ENCODE results near the gene HERC4. TPM values are rescaled to one million over a fixed set of nuclear protein-coding genes. Genes with fewer than 3 reads are reported as not detected.

HERC4 gene
- total RNA-seq, 1 experiment from 2014 or later, result 36.5 TPM

DNA sequence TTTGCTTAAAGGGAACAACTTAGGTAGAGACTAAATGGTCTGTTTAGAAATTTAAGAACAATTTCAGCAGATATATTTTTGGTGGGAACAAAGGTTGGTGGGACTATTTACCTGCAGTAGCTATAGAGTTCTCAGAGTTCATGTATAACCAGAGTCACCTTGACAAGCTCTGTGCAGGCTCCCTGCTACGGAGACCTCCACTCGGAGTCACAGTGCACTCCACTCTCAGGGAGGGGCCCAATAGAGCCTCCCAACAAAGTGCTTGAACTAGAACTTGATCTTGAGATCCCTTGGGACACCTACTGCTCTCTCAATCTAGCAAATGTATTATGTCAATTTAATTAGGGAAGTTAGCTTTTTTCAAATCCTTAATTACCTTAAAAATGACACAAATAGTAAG lies 36.5 kb upstream of the HERC4 start:
- H3K79me2 ChIP-seq (ENCODE audit: insufficient read depth, low read length), result no peaks in the 10 kb centered on the region
- ChIA-PET POLR2A (no interaction called here), CTCF (interaction anchor here (0.7 kb wide), 1 partner anchor 10 kb away, joined by 3 read pairs; no protein-coding TSS in a partner anchor), RAD21 (ENCODE audit: low non-redundant PET in 1 of 2, low total read pairs in 2 of 2, uncharacterized antibody in 2 of 2, unreplicated experiment in 2 of 2) (no interaction called here)
- no peaks in the 10 kb centered on the region for H3K36me3 ChIP-seq (ENCODE audit: control insufficient read depth in 1 of 2, insufficient read depth in 2 of 2, low read length in 2 of 2)
- BruUV-seq (replicated peaks), result no TSS peak
- DNase-seq (ENCODE audit: low read depth, low spot score), result no peak
- no peaks in the 10 kb centered on the region for H4K20me1 ChIP-seq (ENCODE audit: insufficient read depth)
- no peak overlapping the region for H3K4me3 ChIP-seq (replicated peaks in 1 of 2; ENCODE audit: low read depth in 1 of 2, low read length in 2 of 2)
- H3K9ac ChIP-seq (ENCODE audit: low read length), result no peak overlapping the region
- H3K4me2 ChIP-seq (ENCODE audit: low read length), result no peak overlapping the region
- H3K27me3 ChIP-seq (ENCODE audit: insufficient read depth, low read length), result no peaks in the 10 kb centered on the region
- H3K9me2 ChIP-seq (ENCODE audit: insufficient read depth), result no peaks in the 10 kb centered on the region
- no peak overlapping the region for H2AFZ ChIP-seq (ENCODE audit: low read depth, low read length, poor library complexity, severe bottlenecking)
- intact Hi-C loops (cut with micrococcal nuclease), result no loop called here
- no peak overlapping the region for H3K27ac ChIP-seq (ENCODE audit: low read depth, low read length)
- peaks cover 0 to 9% of the 10 kb centered on the region in 2 experiments; a peak in 2 of 4 replicates for H3K4me1 ChIP-seq (ENCODE audit: control insufficient read depth in 1 of 2, insufficient read depth in 2 of 2, low read length in 2 of 2)
- no peaks in the 10 kb centered on the region for H3K9me3 ChIP-seq (ENCODE audit: control insufficient read depth in 1 of 2, insufficient read depth in 1 of 2, low read depth in 1 of 2, low read length in 2 of 2)
- no peak for ATAC-seq
- TF ChIP-seq ZNF274 (IDR thresholded peaks at IDR 0.05; ENCODE audit: low read depth, low read length), result no peak

GRCh38 chr10:68110027-68110426 lies 34.9 kb upstream of the HERC4 start:
- no peaks in the 10 kb centered on the region for H3K27me3 ChIP-seq (ENCODE audit: insufficient read depth, low read length)
- no peak overlapping the region for H3K27ac ChIP-seq (ENCODE audit: low read depth, low read length)
- RAD21 ChIA-PET (ENCODE audit: low non-redundant PET in 1 of 2, low total read pairs in 2 of 2, uncharacterized antibody in 2 of 2, unreplicated experiment in 2 of 2), result no interaction called here
- no peaks in the 10 kb centered on the region for H3K36me3 ChIP-seq (ENCODE audit: control insufficient read depth in 1 of 2, insufficient read depth in 2 of 2, low read length in 2 of 2)
- no peak overlapping the region for H3K4me2 ChIP-seq (ENCODE audit: low read length)
- BruUV-seq (replicated peaks), result no TSS peak
- no peaks in the 10 kb centered on the region for H3K79me2 ChIP-seq (ENCODE audit: insufficient read depth, low read length)
- H4K20me1 ChIP-seq (ENCODE audit: insufficient read depth), result no peaks in the 10 kb centered on the region
- ATAC-seq (no peak), DNase-seq (ENCODE audit: low read depth, low spot score) (no peak)
- TF ChIP-seq CBX3 (IDR thresholded peaks at IDR 0.05; ENCODE audit: low read depth) (no peak), YY1 (IDR thresholded peaks at IDR 0.05; ENCODE audit: extremely low read depth, insufficient replicate concordance, low read depth, low read length) (no peak), ATF3 (IDR thresholded peaks at IDR 0.05) (no peak), SIN3A (IDR thresholded peaks at IDR 0.05; ENCODE audit: low read depth) (no peak), POLR2AphosphoS5 (IDR thresholded peaks at IDR 0.05; ENCODE audit: low read depth, low read length) (no peak), FOSL1 (IDR thresholded peaks at IDR 0.05; ENCODE audit: low read depth) (no peak), ZFX (IDR thresholded peaks at IDR 0.05) (no peak), ZNF274 (IDR thresholded peaks at IDR 0.05; ENCODE audit: low read depth, low read length) (no peak), EZH2 (IDR thresholded peaks at IDR 0.05) (no peak)
- TF ChIP-seq, protein P1, sequence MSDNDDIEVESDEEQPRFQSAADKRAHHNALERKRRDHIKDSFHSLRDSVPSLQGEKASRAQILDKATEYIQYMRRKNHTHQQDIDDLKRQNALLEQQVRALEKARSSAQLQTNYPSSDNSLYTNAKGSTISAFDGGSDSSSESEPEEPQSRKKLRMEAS (IDR thresholded peaks at IDR 0.05), result no peak
- TF ChIP-seq, protein P2, sequence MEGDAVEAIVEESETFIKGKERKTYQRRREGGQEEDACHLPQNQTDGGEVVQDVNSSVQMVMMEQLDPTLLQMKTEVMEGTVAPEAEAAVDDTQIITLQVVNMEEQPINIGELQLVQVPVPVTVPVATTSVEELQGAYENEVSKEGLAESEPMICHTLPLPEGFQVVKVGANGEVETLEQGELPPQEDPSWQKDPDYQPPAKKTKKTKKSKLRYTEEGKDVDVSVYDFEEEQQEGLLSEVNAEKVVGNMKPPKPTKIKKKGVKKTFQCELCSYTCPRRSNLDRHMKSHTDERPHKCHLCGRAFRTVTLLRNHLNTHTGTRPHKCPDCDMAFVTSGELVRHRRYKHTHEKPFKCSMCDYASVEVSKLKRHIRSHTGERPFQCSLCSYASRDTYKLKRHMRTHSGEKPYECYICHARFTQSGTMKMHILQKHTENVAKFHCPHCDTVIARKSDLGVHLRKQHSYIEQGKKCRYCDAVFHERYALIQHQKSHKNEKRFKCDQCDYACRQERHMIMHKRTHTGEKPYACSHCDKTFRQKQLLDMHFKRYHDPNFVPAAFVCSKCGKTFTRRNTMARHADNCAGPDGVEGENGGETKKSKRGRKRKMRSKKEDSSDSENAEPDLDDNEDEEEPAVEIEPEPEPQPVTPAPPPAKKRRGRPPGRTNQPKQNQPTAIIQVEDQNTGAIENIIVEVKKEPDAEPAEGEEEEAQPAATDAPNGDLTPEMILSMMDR (IDR thresholded peaks at IDR 0.05 in 2 of 3, conservative IDR thresholded peaks at IDR 0.05 in 1 of 3; ENCODE audit: borderline replicate concordance in 1 of 3, insufficient read depth in 1 of 3, low read depth in 2 of 3, low read length in 2 of 3), result no peak
- POLR2A ChIA-PET, result no interaction called here
- intact Hi-C loops (cut with micrococcal nuclease), result no loop called here
- H3K9me2 ChIP-seq (ENCODE audit: insufficient read depth), result no peaks in the 10 kb centered on the region
- peaks cover 0 to 25% of the 10 kb centered on the region in 2 experiments; a peak in 3 of 4 replicates for H3K4me1 ChIP-seq (ENCODE audit: control insufficient read depth in 1 of 2, insufficient read depth in 2 of 2, low read length in 2 of 2)
- CTCF ChIA-PET, result no interaction called here
- no peak overlapping the region for H2AFZ ChIP-seq (ENCODE audit: low read depth, low read length, poor library complexity, severe bottlenecking)
- H3K9ac ChIP-seq (ENCODE audit: low read length), result no peak overlapping the region
- no peak overlapping the region for H3K4me3 ChIP-seq (replicated peaks in 1 of 2; ENCODE audit: low read depth in 1 of 2, low read length in 2 of 2)
- no peaks in the 10 kb centered on the region for H3K9me3 ChIP-seq (ENCODE audit: control insufficient read depth in 1 of 2, insufficient read depth in 1 of 2, low read depth in 1 of 2, low read length in 2 of 2)
